Measurements from ENCODE around the gene LMAN2L.

Gene LMAN2L

GRCh38 chr2:96760036-96760985, 20.4 kb upstream of the LMAN2L start, which contains the start of gene CNNM4:
Gene CNNM4 (plus strand): TSS chr2:96760902. CDS start chr2:96761000, 98 bp downstream.
- peak; percentile 92 for DNase-seq (ENCODE audit: low spot score)

DNA sequence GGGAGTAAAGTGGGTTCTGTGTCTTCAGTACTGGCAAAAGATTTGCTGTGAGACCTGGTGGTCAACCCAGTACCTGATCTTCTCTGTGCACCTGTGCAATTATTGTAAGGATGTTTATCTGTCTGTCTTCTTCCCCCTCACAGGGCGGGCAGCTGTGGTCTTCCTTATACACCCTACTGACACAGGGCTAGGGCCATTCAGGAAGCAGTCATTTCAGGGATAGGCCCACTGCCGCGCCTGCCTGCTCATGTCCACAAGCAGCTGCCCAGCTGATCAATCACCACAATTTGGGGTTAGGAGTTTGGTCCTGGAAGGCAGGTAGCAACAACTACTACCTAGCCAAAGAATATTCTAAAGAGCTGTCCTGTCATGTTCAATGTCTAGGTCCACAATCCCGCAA, 19.7 kb upstream of the LMAN2L start:
- DNase-seq (ENCODE audit: low spot score), result no peak

DNA sequence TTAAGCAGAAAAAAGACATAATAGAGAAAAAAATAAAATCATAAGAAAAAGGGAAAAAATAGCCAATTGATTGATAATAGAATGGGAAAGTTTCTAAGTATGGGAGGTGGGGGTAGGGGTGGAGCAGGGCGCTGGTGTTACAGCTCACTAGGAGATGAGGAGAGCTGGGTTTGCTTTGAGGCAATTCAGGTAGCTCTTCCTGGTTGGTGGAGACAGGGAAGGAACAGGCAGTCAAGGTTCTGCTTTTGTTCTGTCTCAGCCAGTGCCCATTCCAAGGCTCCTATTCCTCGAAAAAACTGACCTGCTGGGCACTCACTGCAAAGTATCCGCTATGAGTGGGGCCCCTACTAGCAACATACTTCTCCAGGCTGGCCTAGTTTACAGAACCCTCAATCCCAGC, 19.1 kb upstream of the LMAN2L start:
- no peak for DNase-seq (ENCODE audit: low spot score)

GRCh38 chr2:96757477-96757860, 17.6 kb upstream of the LMAN2L start:
- DNase-seq (ENCODE audit: low spot score), result no peak

- DNase-seq (ENCODE audit: low spot score), result no peak
Observed at GRCh38 chr2:96756788-96757476, 17.1 kb upstream of the LMAN2L start.

- DNase-seq (ENCODE audit: low spot score), result no peak
Observed at GRCh38 chr2:96754317-96754716, 14.5 kb upstream of the LMAN2L start.

DNA sequence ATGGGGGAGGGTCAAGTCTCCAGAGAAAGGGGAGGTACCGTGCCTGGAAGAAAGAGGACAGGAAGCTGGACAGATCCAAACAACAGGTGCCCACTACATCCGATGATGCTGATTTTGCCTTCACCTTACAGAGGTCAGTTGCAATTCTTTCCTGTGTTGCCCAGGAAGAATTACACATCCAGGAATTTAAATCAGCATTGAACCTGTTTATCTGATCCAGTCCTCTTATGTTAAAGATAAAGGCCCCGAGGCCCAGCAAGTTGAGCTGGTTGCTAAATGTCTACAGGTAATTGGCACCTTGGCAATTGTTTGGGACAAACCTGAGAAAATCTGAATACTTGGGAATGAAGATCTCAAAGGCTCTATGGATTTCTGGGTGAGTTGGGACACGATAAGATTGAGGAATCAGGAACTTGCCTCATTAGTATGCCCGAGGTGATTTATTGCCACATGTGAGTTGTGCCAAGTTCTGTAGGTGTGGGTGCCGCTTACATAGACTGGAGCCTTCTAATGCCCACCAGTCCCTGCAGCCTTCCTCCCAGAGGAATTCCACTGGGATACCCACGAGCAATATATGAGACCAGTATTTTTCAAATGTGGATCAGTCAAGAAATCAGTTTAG, 13.9 kb upstream of the LMAN2L start:
- DNase-seq (ENCODE audit: low spot score), result no peak

DNA sequence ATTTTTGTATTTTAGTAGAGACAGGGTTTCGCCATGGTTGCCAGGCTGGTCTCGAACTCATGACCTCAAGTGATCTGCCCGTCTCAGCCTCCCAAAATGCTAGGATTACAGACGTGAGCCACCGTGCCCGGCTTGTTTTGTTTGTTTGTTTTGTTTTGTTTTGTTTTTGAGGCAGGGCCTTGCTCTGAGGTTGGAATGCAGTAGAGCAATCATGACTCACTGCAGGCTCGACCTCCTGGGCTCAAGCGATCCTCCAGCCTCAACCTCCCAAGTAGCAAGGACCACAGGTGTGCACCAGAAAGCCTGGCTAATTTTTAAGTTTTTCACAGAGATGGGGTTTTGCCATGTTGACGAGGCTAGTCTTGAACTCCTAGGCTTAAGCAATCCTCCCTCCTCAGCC, 11.9 kb upstream of the LMAN2L start:
- DNase-seq (ENCODE audit: low spot score), result no peak

DNA sequence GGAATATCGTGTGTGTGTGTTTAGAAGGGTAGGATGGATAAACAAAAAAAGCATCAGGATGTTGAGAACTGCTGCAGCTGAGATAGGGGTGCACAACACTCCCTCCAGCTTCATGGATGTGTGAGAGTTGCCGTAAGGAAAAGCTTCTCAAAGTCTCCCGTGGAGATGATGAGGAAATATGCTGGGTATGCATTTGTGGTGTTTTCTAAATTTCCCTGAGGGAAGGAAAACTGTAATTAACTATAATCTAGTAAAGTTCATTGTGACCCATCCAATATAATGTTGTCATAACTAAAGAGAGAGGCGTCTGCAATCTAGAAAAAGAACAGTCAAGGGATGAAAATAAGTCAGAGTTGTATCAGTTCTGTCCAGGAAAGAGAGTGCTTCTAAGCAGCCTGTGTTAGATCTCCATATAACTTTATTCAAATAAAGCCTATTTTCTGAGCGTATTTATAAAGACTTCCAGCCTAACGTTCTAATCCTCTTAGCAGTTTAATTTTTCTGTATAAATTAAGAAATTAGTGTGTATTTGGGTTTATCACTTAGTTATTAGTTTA, 7.3 kb upstream of the LMAN2L start:
- no peak for DNase-seq (ENCODE audit: low spot score)

DNA sequence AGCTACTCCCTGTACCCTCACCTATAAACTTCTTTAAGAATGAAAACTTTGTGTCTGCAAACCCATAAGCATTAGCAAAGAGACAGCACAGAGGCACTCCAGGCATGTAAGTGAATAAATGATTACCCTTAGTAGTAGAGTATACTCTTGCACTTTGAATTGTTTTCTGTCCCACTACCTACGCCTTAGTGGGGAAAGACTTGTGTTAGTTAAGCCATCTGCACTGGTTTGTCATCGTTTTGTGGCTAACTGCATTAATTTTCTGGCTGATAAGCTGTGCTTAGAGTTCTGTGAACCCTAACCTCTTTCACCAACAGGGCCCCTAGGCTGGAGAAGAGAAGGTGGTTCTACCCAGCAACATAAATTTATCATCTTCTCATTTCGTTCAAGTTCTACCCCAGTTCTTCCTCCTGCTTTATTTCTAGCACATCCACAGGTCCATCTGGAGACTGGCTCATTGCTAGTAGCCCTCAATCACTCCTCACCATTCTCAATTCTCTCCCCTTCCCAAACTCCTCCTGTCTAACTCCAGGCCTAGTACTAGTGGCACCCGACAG, 710 bp downstream of the LMAN2L start:
- peak; percentile 45 for DNase-seq (ENCODE audit: low spot score)

DNA sequence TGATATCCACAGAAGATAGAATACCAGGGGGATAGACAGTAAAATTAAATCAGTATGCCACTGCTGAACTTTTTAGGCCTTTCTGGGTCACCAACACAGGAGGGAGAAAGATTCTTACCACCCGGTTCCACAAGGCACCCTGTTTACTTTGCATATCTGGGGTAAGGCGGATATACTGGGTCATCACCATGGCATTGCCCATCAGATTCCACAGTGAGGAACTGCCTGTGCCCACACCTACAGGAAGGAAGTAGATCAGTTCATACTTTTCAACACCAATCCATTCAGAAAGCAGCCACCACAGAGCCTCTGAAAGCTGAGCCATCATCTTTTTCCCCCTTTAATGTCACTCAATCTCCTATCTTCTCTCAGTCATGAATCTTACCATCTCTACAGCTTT, 2.0 kb downstream of the LMAN2L start:
- no peak for DNase-seq (ENCODE audit: low spot score)

DNA sequence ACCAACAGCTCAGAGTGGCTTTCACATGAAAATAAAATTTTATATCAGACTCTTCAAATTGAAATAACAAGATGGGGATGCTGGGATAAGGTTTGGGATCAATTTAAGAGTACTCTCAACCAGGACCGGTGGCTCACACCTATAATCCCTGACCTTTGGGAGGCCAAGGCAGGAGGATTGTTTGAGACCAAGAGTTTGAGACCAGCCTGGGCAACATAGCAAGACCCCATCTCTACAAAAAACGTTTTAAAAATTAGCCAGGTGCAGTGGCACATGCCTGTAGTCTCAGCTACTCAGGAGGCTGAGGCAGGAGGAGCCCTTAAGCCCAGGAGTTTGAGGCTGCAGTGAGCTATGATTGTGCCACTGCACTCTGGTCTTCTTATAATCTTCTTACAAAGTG, 2.6 kb downstream of the LMAN2L start:
- no peak for DNase-seq (ENCODE audit: low spot score)

DNA sequence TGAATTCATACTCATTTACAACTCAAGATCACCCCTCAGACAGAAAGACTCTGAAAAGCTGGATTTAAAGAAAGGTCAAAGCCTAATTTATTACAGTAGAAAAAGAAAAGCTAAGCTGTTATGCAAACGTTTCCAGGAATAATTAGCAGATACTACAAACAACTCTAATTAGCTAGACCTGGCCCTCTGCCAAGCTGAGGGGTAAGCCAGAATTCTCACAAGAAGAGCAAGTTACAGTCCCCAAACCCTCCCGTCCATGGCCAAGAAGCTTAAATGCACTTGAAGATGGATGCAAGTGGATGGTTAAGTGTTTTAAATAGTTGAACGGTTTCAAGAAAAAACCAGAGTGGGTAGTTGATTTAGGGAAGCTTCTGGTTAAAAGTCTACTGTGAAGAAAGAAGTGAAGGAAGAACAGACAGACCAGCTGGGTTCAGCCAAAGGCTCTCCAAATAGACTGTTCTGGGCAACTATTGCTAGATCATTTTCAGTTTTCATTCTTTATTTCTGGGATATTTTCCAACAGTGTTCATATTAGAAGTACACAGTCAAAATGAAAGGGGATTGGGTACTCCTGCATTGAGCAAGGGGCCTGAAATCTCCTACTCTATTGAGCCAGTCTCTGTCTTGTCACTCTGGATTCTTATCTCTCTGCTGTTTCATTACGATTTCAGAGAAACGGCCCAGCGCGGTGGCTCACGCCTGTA, 4.8 kb downstream of the LMAN2L start:
- no peak for DNase-seq (ENCODE audit: low spot score)

GRCh38 chr2:96733931-96734330, 5.9 kb downstream of the LMAN2L start:
- DNase-seq (ENCODE audit: low spot score), result no peak

DNA sequence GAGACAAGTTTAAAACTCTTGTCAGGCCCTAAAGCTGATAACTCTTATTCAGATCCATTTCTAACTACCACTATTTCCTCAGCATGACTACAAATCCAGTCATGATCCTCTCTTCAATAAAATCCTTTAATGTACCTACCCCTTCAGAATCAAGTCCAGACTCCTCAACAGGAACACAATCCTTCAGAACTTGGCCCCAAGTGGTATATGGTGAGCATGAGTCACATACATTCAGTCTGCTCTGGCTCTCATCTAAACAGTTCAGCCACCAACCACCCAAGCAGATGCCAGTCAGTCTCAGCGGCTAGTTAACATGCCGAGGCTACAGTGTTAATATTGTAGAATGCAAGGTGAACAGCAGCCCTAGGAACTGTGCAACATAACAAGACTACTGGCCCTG, 9.7 kb downstream of the LMAN2L start:
- no peak for DNase-seq (ENCODE audit: low spot score)

DNA sequence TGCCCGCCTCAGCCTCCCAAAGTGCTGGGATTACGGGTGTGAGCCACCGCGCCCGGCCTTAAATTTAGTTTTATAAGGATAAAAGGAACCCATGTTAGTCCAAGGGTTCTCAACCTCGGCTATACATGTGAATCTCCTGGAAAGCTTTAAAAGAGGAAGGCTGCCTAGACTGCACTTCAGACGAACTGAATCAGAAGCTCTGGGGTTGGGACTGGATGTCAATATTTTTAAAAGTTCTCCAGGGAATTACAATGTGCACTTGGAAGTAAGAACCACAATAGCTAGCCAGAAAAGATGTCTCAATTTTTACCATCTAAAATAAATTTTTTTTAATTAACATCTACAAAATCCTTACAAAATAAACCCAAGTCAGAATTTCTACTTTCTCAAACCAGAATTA, 10.1 kb downstream of the LMAN2L start:
- no peak for DNase-seq (ENCODE audit: low spot score)

DNA sequence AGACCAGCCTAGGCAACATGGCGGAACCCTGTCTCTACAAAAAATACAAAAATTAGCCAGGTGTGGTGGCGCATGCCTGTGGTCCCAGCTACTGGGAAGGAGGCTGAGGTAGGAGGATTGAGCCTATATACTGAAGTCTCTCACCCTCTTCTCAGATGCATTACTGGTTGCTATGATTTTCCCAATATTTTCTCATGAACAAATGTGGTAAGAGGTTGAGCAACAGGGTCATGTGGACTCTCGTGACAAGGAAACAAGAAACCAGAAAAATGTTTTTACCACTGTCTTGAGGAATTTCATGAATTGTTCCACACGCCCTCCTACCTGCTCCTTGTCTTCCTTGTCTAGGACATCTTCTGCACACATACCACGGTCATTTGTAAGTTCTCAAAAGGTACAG, 12.4 kb downstream of the LMAN2L start:
- DNase-seq (ENCODE audit: low spot score), result no peak

DNA sequence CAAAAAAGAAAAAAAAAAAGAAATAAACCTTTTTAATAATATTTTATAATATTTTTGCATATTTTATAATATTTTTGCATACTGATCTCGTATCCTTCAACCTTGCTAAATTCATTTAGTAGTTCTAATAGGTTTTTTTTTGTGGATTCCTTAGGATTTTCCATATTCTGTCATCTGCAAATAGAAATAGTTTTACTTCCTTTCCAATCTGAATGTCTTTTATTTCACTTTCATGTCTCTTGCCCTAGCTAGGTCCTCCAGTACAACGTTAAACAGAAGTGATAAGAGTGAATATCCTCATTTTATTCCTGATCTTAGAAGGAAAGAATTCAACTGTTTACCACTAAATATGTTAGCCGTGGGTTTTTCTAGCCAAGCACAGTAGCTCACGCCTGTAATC, 13.7 kb downstream of the LMAN2L start:
- DNase-seq (ENCODE audit: low spot score), result no peak

DNA sequence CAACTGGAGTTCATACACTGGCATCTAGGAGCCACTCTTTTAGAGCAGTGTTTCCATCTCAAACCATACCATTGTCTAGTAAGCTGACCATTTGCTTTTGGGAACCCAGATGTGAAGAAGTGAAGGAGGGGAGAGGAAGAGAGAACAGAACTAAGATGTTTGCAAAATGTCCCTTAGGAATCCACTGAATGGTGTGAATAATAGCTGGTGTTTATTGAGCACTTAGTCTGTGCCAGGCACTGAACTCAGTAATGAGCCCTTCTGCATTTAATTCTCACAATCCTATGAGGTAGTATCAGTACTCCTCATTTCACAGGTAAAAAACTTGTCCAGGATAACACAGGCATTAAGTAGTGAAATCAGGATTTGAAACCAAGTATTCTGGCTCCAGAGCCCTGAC, 23.5 kb downstream of the LMAN2L start:
- DNase-seq (ENCODE audit: low spot score), result no peak

GRCh38 chr2:96715658-96716057, 24.2 kb downstream of the LMAN2L start:
- DNase-seq (ENCODE audit: low spot score), result no peak

GRCh38 chr2:96710985-96711384, 28.9 kb downstream of the LMAN2L start:
- no peak for DNase-seq (ENCODE audit: low spot score)

All from NAMALWA (cell line).